Effector CD4-positive, alpha-beta T cell (primary cell): ENCODE data around the gene INPP4B.

Experiments used
- DNase-seq: peaks from one replicate; pipeline ENCODE4 v3.0.0-alpha.2; 2020

INPP4B gene

GRCh38 chr4:142281999-142282398 lies 564.1 kb downstream of the INPP4B start:
- DNase-seq = no peak

- no peak for DNase-seq
Measured at GRCh38 chr4:142278663-142279062, 567.4 kb downstream of the INPP4B start.

- no peak for DNase-seq
Measured at GRCh38 chr4:142278171-142278570, 567.9 kb downstream of the INPP4B start.

GRCh38 chr4:142274137-142274536 lies 572.0 kb downstream of the INPP4B start:
- no peak for DNase-seq

GRCh38 chr4:142272452-142272851 lies 573.6 kb downstream of the INPP4B start:
- no peak for DNase-seq

GRCh38 chr4:142271832-142272231 lies 574.3 kb downstream of the INPP4B start:
- no peak for DNase-seq

- no peak for DNase-seq
Measured at GRCh38 chr4:142267101-142267500, 579.0 kb downstream of the INPP4B start.

GRCh38 chr4:142265946-142266345 lies 580.2 kb downstream of the INPP4B start:
- DNase-seq = no peak

- no peak for DNase-seq
Measured at GRCh38 chr4:142265536-142265935, 580.6 kb downstream of the INPP4B start.

- no peak for DNase-seq
Measured at GRCh38 chr4:142264961-142265360, 581.1 kb downstream of the INPP4B start.

GRCh38 chr4:142262956-142263355 lies 583.1 kb downstream of the INPP4B start:
- DNase-seq = no peak

GRCh38 chr4:142248946-142249345 lies 597.2 kb downstream of the INPP4B start:
- DNase-seq = no peak

GRCh38 chr4:142243255-142243654 lies 602.8 kb downstream of the INPP4B start:
- no peak for DNase-seq

- no peak for DNase-seq
Measured at GRCh38 chr4:142242156-142242555, 603.9 kb downstream of the INPP4B start.

- DNase-seq = no peak
Measured at GRCh38 chr4:142238589-142238988, 607.5 kb downstream of the INPP4B start.

GRCh38 chr4:142236268-142236667 lies 609.8 kb downstream of the INPP4B start:
- DNase-seq = no peak

GRCh38 chr4:142231787-142232186 lies 614.3 kb downstream of the INPP4B start:
- no peak for DNase-seq

GRCh38 chr4:142230991-142231390 lies 615.1 kb downstream of the INPP4B start:
- DNase-seq = no peak

- no peak for DNase-seq
Measured at GRCh38 chr4:142226014-142226413, 620.1 kb downstream of the INPP4B start.

- no peak for DNase-seq
Measured at GRCh38 chr4:142222127-142222526, 624.0 kb downstream of the INPP4B start.

- DNase-seq = no peak
Measured at GRCh38 chr4:142218726-142219125, 627.4 kb downstream of the INPP4B start.

GRCh38 chr4:142211444-142211843 lies 634.7 kb downstream of the INPP4B start:
- DNase-seq = no peak

GRCh38 chr4:142203505-142203904 lies 642.6 kb downstream of the INPP4B start:
- no peak for DNase-seq

- DNase-seq = no peak
Measured at GRCh38 chr4:142202404-142203332, 643.4 kb downstream of the INPP4B start.

- DNase-seq = no peak
Measured at GRCh38 chr4:142201041-142201440, 645.1 kb downstream of the INPP4B start.
